Transverse colon (tissue), 4 donors: Measurements from ENCODE around the gene LEMD1. TPM values are rescaled to one million over a fixed set of nuclear protein-coding genes. Genes with fewer than 3 reads are reported as not detected.

ENCODE experiments used
- DNase-seq: peaks from one replicate; pipeline ENCODE4 v3.0.0-alpha.2; 2019
- H3K27ac ChIP-seq, 4 donors: fragments of 200-600 bp; sonication (generic); 2 replicates each; pipeline ENCODE4 v1.5.1; 2016 to 2018; ENCODE audit warnings: inconsistent platforms in 4 of 4
- H3K27me3 ChIP-seq: fragments of 200-600 bp; sonication (generic); 2 replicates; pipeline ENCODE4 v1.5.1; 2017; ENCODE audit warnings: inconsistent platforms
- H3K36me3 ChIP-seq, 4 donors: fragments of 200-600 bp; sonication (generic); 2 replicates each; pipeline ENCODE4 v1.5.1; 2017 to 2019; ENCODE audit warnings: inconsistent platforms in 4 of 4
- H3K4me1 ChIP-seq, 4 donors: fragments of 200-600 bp; sonication (generic); 2 replicates each; pipeline ENCODE4 v1.5.1; 2017 to 2020; ENCODE audit warnings: inconsistent platforms in 4 of 4
- H3K4me3 ChIP-seq, 4 donors: fragments of 200-600 bp; sonication (generic); 1 replicate in 1 of 4; 2 replicates in 3 of 4; pipeline versions ENCODE4 v1.5.1 to v1.6.1; 2017 to 2019; ENCODE audit warnings: inconsistent platforms in 4 of 4
- H3K9me3 ChIP-seq, 2 donors: fragments of 200-600 bp; sonication (generic); 2 replicates each; pipeline ENCODE4 v1.5.1; 2017 to 2019; ENCODE audit warnings: inconsistent platforms in 2 of 2
- EP300 ChIP-seq: sonication (generic); formaldehyde crosslinking; IDR thresholded peaks from one replicate; pipeline ENCODE4 v1.6.1; 2017; ENCODE audit warnings: antibody characterized with exemption, low read depth
- POLR2A ChIP-seq: fragments of 450-650 bp; IDR thresholded peaks from one replicate; pipeline ENCODE4 v1.6.1; 2016; ENCODE audit warnings: antibody characterized with exemption, mild to moderate bottlenecking, moderate library complexity
- POLR2AphosphoS5 ChIP-seq, 3 donors: sonication (generic); formaldehyde crosslinking; IDR thresholded peaks; one replicate each; pipeline ENCODE4 v1.6.1; 2016; ENCODE audit warnings: antibody characterized with exemption in 3 of 3
- WGBS, 2 donors: methylation state at CpG; one replicate each; pipeline ENCODE4 v1.1.5; 2018; ENCODE audit warnings: low coverage in 1 of 2; 5-methylcytosine and 5-hydroxymethylcytosine counted together
- in situ Hi-C, 4 donors: fragments of 200-750 bp; cut with MboI; loops; one replicate each; pipeline versions ENCODE4 v1.15.0 to v1.15.1; 2017; ENCODE audit warnings: low sequenced_read_pairs in 3 of 4, low pct_ligation_motif_present in 1 of 4, low pct_unique_long_range_greater_than_20kb in 1 of 4
- intact Hi-C: fragments of 100-400 bp; cut with DNase I; formaldehyde crosslinking; loops from one replicate; pipeline ENCODE4 v1.15.1; 2023; ENCODE audit warnings: low total_unique reads
- total RNA-seq, 4 donors: library from RNA; depleted of rRNA; stranded (reverse); fragments of >200 nt; gene quantifications; one replicate each; pipeline ENCODE4 v1.1.0, GENCODE V29; 2016
- TF ChIP-seq, protein P1 (sequence below), 5 experiments: fragments of 200-600 bp in 3 of 5; fragments of 450-650 bp in 2 of 5; sonication (generic) in 3 of 5; IDR thresholded peaks; 1 replicate in 2 of 5; 2 replicates in 3 of 5; pipeline ENCODE4 v1.5.1; 2016 to 2017; ENCODE audit warnings: antibody characterized with exemption in 5 of 5, inconsistent platforms in 3 of 5, mild to moderate bottlenecking in 2 of 5, moderate library complexity in 1 of 5

The LEMD1 gene
- total RNA-seq, 4 donors from 2014 or later: not detected

DNA sequence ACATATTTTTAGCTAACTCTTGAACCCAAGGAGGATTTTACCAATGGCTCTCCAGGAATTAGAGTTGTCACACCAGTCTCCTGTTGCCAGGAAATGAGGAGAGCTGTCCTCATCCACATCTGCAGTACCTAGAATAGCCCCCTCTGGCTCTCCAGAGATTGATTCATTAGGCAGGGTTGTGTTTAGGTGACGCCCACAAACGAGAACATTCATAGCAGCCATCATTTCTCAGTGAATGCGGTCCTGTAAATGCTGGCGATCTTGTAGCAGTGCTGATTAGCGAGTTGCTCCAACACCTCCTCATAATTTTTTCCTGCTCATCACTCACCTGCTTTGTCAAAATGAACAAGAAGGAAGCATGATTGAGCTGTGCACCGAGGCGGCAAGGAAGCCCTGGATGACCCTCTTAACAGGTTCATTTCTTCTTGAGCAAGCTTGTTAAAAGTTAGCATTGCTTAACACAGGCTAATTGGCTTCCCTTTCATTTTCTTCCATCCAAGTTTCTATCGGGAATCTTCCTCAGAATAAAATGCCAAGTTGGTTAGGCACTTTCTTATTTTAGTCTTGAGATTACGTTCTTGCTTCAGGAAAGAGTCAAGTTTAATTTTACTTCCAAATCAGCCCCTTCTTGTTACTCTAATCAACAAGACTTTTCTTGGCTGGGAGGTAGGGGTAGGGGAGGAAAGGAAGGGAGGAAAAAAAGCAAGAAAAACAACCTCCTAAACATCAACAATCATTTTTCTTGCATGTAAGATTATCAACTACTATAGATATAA, 48.6 kb downstream of the LEMD1 start:
- intact Hi-C loops: no loop called here
- TF ChIP-seq POLR2A (no peak), EP300 (no peak), POLR2AphosphoS5 (IDR thresholded peaks at IDR 0.05) (no peak)
- TF ChIP-seq, protein P1, sequence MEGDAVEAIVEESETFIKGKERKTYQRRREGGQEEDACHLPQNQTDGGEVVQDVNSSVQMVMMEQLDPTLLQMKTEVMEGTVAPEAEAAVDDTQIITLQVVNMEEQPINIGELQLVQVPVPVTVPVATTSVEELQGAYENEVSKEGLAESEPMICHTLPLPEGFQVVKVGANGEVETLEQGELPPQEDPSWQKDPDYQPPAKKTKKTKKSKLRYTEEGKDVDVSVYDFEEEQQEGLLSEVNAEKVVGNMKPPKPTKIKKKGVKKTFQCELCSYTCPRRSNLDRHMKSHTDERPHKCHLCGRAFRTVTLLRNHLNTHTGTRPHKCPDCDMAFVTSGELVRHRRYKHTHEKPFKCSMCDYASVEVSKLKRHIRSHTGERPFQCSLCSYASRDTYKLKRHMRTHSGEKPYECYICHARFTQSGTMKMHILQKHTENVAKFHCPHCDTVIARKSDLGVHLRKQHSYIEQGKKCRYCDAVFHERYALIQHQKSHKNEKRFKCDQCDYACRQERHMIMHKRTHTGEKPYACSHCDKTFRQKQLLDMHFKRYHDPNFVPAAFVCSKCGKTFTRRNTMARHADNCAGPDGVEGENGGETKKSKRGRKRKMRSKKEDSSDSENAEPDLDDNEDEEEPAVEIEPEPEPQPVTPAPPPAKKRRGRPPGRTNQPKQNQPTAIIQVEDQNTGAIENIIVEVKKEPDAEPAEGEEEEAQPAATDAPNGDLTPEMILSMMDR (IDR thresholded peaks at IDR 0.05): no peak
- WGBS, 2 donors: 63 to 65% methylated on average over 5 to 9 of the region's 9 CpGs
- H3K27ac ChIP-seq: no peak overlapping the region
- H3K4me3 ChIP-seq: no peak overlapping the region
- no peaks in the 10 kb centered on the region for H3K36me3 ChIP-seq
- H3K27me3 ChIP-seq: peaks cover 7% of the 10 kb centered on the region
- in situ Hi-C loops: no loop called here
- H3K4me1 ChIP-seq: peaks cover 0 to 14% (median 5%) of the 10 kb centered on the region in 4 donors
- no peaks in the 10 kb centered on the region for H3K9me3 ChIP-seq
- DNase-seq: no peak

DNA sequence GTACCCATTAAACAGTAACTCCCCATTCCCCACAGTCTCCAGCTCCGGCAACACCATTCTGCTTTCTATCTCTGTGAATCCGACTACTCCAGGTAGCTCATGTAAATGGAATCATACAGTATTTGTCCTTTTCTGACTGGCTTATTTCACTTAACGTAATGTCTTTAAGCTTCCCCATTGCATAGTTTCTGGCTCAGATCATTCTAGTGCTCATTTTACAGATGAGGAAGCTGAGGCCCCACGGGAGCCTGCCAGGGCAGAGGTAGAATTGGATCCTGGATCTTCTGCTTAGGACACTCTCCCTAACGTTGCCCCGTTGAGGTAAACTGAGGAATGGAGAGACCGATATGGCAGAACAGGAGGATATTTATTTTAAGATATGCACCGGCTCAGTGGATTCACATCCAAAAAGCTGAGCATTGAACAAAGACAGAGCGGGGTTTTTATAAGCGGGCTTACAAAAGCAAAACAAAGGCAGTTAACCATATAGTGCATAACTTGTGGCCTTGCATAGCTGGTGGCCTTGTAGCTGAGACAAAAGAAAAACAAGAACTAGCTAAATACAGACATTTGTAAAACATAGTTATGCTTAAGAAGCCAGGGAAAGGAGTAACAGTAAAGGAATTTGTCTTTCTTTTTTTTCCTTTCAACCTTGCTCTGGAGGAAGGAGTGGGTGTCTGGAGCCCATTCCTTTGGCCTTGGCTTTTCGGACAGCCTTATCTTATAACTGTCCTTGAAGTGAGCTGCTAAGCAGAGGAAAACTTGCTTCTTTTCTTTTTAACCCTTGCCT, 49.8 kb downstream of the LEMD1 start:
- TF ChIP-seq, protein P1 (IDR thresholded peaks at IDR 0.05): no peak
- Histone ChIP-seq H3K27me3 (peaks cover 7% of the 10 kb centered on the region), H3K4me1 (peaks cover 0 to 14% (median 5%) of the 10 kb centered on the region in 4 donors), H3K27ac (no peak overlapping the region), H3K4me3 (no peak overlapping the region), H3K9me3 (no peaks in the 10 kb centered on the region), H3K36me3 (no peaks in the 10 kb centered on the region)
- in situ Hi-C loops: no loop called here
- intact Hi-C loops: no loop called here
- no peak for DNase-seq
- WGBS, 2 donors: 69 to 80% methylated on average over 7 to 11 of the region's 11 CpGs

DNA sequence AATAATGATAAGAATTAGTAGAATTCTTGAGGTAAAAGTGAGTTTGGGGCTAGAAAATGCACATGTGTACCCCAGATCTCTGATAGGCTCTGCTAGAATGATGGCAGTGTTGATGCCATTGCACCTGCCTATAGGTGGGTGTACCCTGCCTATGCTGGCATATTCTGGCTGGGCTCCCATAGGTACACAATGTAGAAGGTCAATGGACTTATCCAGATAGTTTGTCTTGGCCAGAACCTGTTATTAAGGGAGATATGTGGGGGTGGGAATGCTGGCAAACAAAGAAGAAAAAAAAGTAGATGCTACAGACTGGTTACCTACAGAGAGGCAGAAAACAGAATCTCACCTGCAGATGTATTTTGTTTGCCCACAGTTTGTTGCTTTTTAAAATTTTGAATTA, 51.1 kb downstream of the LEMD1 start:
- in situ Hi-C loops: no loop called here
- no peak for DNase-seq
- no peaks in the 10 kb centered on the region for H3K36me3 ChIP-seq
- H3K27me3 ChIP-seq: peaks cover 7% of the 10 kb centered on the region
- TF ChIP-seq POLR2AphosphoS5 (IDR thresholded peaks at IDR 0.05) (no peak), POLR2A (no peak), EP300 (no peak)
- TF ChIP-seq, protein P1 (IDR thresholded peaks at IDR 0.05): no peak
- no peak overlapping the region for H3K27ac ChIP-seq
- no peak overlapping the region for H3K4me3 ChIP-seq
- intact Hi-C loops: no loop called here
- no peaks in the 10 kb centered on the region for H3K9me3 ChIP-seq
- peaks cover 0 to 14% (median 5%) of the 10 kb centered on the region in 4 donors for H3K4me1 ChIP-seq

DNA sequence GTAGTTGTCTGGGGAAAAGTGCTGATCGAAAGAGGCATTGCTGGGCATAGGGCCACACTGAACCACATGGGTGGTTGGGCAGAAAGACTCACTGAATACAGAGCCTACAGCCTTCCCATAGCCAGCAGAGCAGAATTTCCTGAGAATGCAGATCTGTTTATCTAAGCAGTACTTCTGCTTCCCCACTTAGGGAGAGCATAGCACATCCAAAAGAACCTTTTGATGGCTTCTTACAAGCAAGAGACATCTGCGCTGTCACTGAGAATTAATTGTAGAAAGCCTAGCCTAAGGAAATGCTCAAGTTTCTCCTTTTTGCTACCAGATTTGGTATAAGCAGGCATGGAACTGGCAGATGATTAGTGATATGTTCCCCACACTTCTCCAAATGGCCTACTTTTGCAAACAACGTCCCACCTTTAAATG, 52.1 kb downstream of the LEMD1 start:
- H3K9me3 ChIP-seq: no peaks in the 10 kb centered on the region
- DNase-seq: no peak
- 40 to 58% methylated on average over 3 of the region's 3 CpGs for WGBS, 2 donors
- no peaks in the 10 kb centered on the region for H3K36me3 ChIP-seq
- H3K4me3 ChIP-seq: no peak overlapping the region
- H3K27me3 ChIP-seq: peaks cover 7% of the 10 kb centered on the region
- H3K4me1 ChIP-seq: peaks cover 0 to 16% (median 7%) of the 10 kb centered on the region in 4 donors
- intact Hi-C loops: no loop called here
- in situ Hi-C loops: no loop called here
- no peak for TF ChIP-seq POLR2A
- no peak for TF ChIP-seq POLR2AphosphoS5 (IDR thresholded peaks at IDR 0.05)
- TF ChIP-seq, protein P1 (IDR thresholded peaks at IDR 0.05): no peak
- no peak for TF ChIP-seq EP300
- no peak overlapping the region for H3K27ac ChIP-seq
